HUES48 (cell line): ENCODE results near the gene HCFC2.
A peak's percentile ranks its signal among the peaks of the same experiment; 100 is the strongest.

ENCODE experiments used
- H3K27ac ChIP-seq: one replicate; pipeline ENCODE4 v1.7.0; 2013; ENCODE audit warnings: low read depth, low read length, inconsistent platforms
- H3K27me3 ChIP-seq: 2 replicates; pipeline ENCODE4 v1.6.1; 2013; ENCODE audit warnings: mild to moderate bottlenecking, low read length; ENCODE audit not compliant: control insufficient read depth, insufficient read depth
- H3K36me3 ChIP-seq: 2 replicates; pipeline ENCODE4 v1.6.1; 2013; ENCODE audit warnings: low read length; ENCODE audit not compliant: control insufficient read depth, insufficient read depth
- H3K4me1 ChIP-seq: 2 replicates; pipeline ENCODE4 v1.6.1; 2013; ENCODE audit warnings: mild to moderate bottlenecking, low read length; ENCODE audit not compliant: control insufficient read depth, insufficient read depth
- H3K4me3 ChIP-seq: 2 replicates; pipeline ENCODE4 v1.5.1; 2013; ENCODE audit warnings: mild to moderate bottlenecking, low read depth, low read length
- H3K9ac ChIP-seq: 2 replicates; pipeline ENCODE4 v1.6.1; 2013; ENCODE audit warnings: mild to moderate bottlenecking, low read depth, low read length, moderate library complexity
- H3K9me3 ChIP-seq: 2 replicates; pipeline ENCODE4 v1.6.1; 2013; ENCODE audit warnings: low read length; ENCODE audit not compliant: control insufficient read depth, insufficient read depth

Gene HCFC2

GRCh38 chr12:104057771-104058197 is 6.5 kb upstream of the HCFC2 start:
- no peaks in the 10 kb centered on the region for H3K9me3 ChIP-seq
- H3K4me1 ChIP-seq, result peaks cover 13% of the 10 kb centered on the region
- H3K4me3 ChIP-seq, result no peak overlapping the region
- no peaks in the 10 kb centered on the region for H3K36me3 ChIP-seq
- H3K27ac ChIP-seq, result no peak overlapping the region
- H3K9ac ChIP-seq, result no peak overlapping the region
- peaks cover 1% of the 10 kb centered on the region; the same call in 1 of the 2 replicates for H3K27me3 ChIP-seq

GRCh38 chr12:104058802-104059201 is 5.5 kb upstream of the HCFC2 start:
- no peaks in the 10 kb centered on the region for H3K36me3 ChIP-seq
- H3K27me3 ChIP-seq, result peaks cover 4% of the 10 kb centered on the region; the same call in 1 of the 2 replicates
- no peak overlapping the region for H3K4me3 ChIP-seq
- H3K27ac ChIP-seq, result no peak overlapping the region
- no peaks in the 10 kb centered on the region for H3K9me3 ChIP-seq
- H3K4me1 ChIP-seq, result peaks cover 17% of the 10 kb centered on the region
- no peak overlapping the region for H3K9ac ChIP-seq

GRCh38 chr12:104059963-104060362 is 4.4 kb upstream of the HCFC2 start:
- Histone ChIP-seq H3K9me3 (no peaks in the 10 kb centered on the region), H3K27me3 (peaks cover 4% of the 10 kb centered on the region; the same call in 1 of the 2 replicates), H3K36me3 (no peaks in the 10 kb centered on the region), H3K9ac (no peak overlapping the region), H3K27ac (no peak overlapping the region), H3K4me3 (no peak overlapping the region), H3K4me1 (peaks cover 10% of the 10 kb centered on the region)

- H3K4me3 ChIP-seq, result no peak overlapping the region
These were observed 3.5 kb upstream of the HCFC2 start for GRCh38 chr12:104060791-104061190.

GRCh38 chr12:104063712-104064030 is 660 bp upstream of the HCFC2 start:
- Histone ChIP-seq H3K27me3 (peaks cover 11% of the 10 kb centered on the region), H3K9me3 (no peaks in the 10 kb centered on the region), H3K27ac (no peak overlapping the region), H3K4me3 (peak overlapping the region; percentile 100), H3K4me1 (0 out of 2 replicates have a peak, but pooled peaks cover 10% of the 10 kb centered on the region), H3K9ac (peak overlapping the region; percentile 60), H3K36me3 (no peaks in the 10 kb centered on the region)

More at GRCh38 chr12:104060791-104061190, 3.5 kb upstream of the HCFC2 start:
- Histone ChIP-seq H3K9me3 (no peaks in the 10 kb centered on the region), H3K27ac (no peak overlapping the region), H3K36me3 (no peaks in the 10 kb centered on the region), H3K9ac (no peak overlapping the region), H3K27me3 (peaks cover 8% of the 10 kb centered on the region), H3K4me1 (peaks cover 10% of the 10 kb centered on the region; the same call in 1 of the 2 replicates)

GRCh38 chr12:104064842-104065427 is 604 bp downstream of the HCFC2 start:
- no peak overlapping the region for H3K27ac ChIP-seq

GRCh38 chr12:104072099-104072498 is 7.8 kb downstream of the HCFC2 start:
- Histone ChIP-seq H3K4me3 (no peak overlapping the region), H3K36me3 (no peaks in the 10 kb centered on the region), H3K9me3 (no peaks in the 10 kb centered on the region), H3K4me1 (no peaks in the 10 kb centered on the region), H3K27ac (no peak overlapping the region), H3K27me3 (no peaks in the 10 kb centered on the region), H3K9ac (no peak overlapping the region)

More at GRCh38 chr12:104064842-104065427, 604 bp downstream of the HCFC2 start:
- Histone ChIP-seq H3K4me3 (peak overlapping the region; percentile 100), H3K9ac (no peak overlapping the region), H3K27me3 (peaks cover 11% of the 10 kb centered on the region), H3K36me3 (no peaks in the 10 kb centered on the region), H3K9me3 (no peaks in the 10 kb centered on the region), H3K4me1 (0 out of 2 replicates have a peak, but pooled peaks cover 10% of the 10 kb centered on the region)

GRCh38 chr12:104073699-104074098 is 9.4 kb downstream of the HCFC2 start:
- no peaks in the 10 kb centered on the region for H3K27me3 ChIP-seq
- no peaks in the 10 kb centered on the region for H3K4me1 ChIP-seq
- H3K4me3 ChIP-seq, result no peak overlapping the region
- H3K36me3 ChIP-seq, result no peaks in the 10 kb centered on the region
- no peak overlapping the region for H3K9ac ChIP-seq
- H3K27ac ChIP-seq, result no peak overlapping the region
- H3K9me3 ChIP-seq, result no peaks in the 10 kb centered on the region

- no peak overlapping the region for H3K9ac ChIP-seq
- no peaks in the 10 kb centered on the region for H3K9me3 ChIP-seq
- no peak overlapping the region for H3K4me3 ChIP-seq
- no peaks in the 10 kb centered on the region for H3K36me3 ChIP-seq
- H3K27ac ChIP-seq, result no peak overlapping the region
- no peaks in the 10 kb centered on the region for H3K27me3 ChIP-seq
- H3K4me1 ChIP-seq, result no peaks in the 10 kb centered on the region
These were observed 14.7 kb downstream of the HCFC2 start for GRCh38 chr12:104079024-104079423.

GRCh38 chr12:104080764-104081163 is 16.4 kb downstream of the HCFC2 start:
- Histone ChIP-seq H3K27me3 (no peaks in the 10 kb centered on the region), H3K36me3 (no peaks in the 10 kb centered on the region), H3K9ac (no peak overlapping the region), H3K4me1 (no peaks in the 10 kb centered on the region), H3K4me3 (no peak overlapping the region), H3K27ac (no peak overlapping the region), H3K9me3 (no peaks in the 10 kb centered on the region)

GRCh38 chr12:104083769-104084475 is 19.6 kb downstream of the HCFC2 start:
- no peaks in the 10 kb centered on the region for H3K36me3 ChIP-seq
- H3K9me3 ChIP-seq, result no peaks in the 10 kb centered on the region
- H3K4me3 ChIP-seq, result no peak overlapping the region
- H3K4me1 ChIP-seq, result no peaks in the 10 kb centered on the region
- no peak overlapping the region for H3K27ac ChIP-seq
- H3K27me3 ChIP-seq, result no peaks in the 10 kb centered on the region
- H3K9ac ChIP-seq, result no peak overlapping the region
